GM21423 (cell line): ENCODE measurements around the gene ARHGEF11.
"Not testable (repeated sequence)": the region's sequence is repeated elsewhere in the genome, so short reads cannot be mapped to it uniquely, and the experiment has no call there.

Experiments
- ATAC-seq: cut with Tn5 transposase; IDR thresholded peaks from one replicate; pipeline ENCODE4 v1.9.1; 2021; ENCODE audit warnings: mild to moderate bottlenecking, moderate library complexity; ENCODE audit not compliant: unreplicated experiment

ARHGEF11 gene

DNA sequence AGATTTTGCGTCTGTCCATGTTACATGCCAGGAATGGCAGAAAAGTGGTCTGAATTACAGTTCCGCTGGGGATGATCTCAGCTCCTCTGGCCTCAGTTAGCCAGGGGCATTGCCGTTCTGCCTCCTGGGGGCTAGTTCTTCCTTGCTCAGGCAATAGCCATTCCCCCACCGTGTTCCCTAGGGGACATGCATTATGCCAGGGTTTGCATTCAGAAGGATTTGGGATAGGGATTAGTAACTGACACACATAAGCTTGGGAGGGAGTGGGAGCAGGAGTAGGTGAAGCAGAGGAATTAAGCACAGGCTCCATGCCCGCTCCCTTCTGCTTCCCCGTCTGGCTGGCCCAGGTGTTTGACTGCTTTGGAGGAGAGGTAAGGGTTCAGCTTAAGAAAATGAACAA lies 112.4 kb downstream of the ARHGEF11 start:
- no peak for ATAC-seq

DNA sequence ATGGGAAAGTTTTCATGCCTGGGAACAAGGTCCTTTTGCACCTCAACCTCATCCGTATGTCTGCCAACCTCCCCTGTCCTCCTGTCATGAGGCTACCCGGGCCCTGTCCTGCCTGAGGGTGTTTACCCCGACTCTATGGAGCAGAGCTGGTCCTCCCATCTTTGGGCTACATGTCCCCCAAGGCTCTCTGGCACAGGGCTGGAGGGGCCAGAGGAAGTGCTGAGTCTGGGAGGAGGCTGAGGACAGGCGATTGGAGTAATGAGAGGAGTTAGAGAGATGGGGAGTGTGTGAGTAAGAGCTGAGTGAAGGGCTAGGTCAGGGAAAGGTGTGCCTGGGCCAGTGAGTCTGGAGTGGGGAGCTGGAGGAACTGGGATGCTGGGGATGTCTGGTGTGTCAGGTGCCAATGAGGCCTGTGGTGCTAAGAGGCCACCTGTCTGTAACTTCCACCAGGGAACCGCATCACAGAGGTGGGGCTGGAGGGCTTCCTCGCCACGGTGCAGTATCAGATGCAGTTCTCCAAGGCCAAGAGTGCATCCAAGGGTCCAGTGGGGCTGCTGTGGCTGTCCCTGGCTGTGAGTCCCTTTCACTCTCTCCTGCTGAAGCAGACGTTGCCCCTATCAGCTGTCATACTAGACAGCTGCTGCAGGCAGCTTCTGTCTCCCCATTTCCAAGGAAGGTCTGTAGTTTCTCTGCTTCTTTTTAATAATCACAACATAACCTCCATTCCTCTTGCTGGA lies 113.4 kb downstream of the ARHGEF11 start:
- no peak for ATAC-seq

DNA sequence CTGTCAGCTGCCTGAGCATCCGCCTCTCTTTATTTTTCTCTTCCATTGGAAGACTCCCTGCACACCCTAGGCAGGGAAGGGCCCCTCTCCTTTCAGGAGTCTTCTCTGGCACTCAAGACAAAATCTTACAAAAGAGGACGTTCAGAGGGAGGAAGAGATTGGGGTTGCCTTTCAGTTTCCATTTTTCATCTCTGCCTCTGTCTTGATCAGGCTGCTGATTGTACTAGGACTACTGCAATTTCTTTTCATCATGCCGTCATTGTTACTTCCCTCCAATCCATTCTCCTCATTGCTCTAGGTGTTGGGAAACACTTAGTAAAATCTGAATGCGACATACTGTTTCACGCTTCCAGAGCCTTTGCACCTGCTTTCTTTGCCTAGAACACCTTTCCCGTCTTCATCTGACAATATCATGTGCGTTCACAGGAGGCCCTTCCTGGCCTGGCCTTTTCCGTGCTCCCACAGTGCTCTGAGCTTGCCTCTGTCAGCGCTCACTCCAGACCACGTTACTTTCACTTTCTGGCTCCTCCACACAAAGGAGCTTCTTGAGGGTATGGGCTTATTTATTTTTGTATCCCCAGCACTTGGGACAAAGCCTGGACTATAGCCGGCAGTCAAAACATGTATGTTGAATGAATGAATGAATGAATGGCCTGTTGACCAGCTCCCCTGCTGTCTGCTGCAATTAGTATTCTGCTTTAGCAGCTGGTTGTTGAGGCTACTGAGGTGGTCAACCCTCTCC lies 114.2 kb downstream of the ARHGEF11 start:
- no peak for ATAC-seq

DNA sequence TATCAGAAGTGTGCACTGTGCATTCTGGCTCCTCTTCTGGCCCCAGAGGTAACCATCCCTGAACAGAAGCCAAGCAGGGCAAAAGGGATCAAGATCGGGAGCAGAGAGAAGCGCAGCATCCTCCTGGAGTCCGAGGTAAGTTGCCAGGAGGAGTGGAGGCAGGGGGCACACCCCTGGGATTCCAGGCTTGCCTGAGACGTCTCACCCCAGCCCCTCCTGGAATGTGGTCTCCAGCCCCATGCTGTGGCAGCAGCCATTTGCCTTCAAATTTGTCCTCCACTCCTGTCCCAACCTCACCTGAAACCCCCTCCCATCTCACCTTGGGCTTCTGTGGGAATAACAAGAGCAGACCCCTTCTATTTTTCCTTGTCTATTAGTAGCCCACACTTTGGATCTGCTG lies 115.1 kb downstream of the ARHGEF11 start:
- ATAC-seq: no peak

DNA sequence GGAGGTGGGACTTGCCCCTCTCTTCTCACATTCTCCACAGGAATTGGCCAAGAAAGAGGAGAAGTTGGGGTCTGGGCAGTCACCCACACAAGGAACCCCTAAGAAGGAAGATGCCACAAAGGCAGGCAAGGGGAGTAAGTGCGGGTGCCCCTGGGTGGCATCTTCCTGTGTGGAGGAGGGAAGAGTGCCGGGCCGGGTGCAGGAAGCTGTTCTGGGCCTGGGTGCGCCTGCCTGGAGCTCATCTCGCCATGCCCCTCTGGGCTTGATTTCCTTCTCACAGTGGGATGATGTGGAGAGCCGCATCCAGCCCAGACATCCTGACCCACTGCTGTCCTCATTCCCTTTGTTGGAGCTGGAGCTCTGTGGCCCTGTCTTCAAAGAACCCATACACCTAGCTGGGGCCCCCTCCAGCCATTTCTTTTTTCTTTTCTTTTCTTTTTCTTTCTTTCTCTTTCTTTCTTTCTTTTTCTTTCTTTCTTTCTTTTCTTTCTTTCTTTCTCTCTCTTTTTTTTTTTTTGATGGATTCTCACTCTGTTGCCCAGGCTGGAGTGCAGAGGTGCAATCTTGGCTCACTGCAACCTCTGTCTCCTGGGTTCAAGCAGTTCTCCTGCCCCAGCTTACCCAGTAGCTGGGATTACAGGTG lies 115.8 kb downstream of the ARHGEF11 start:
- no peak for ATAC-seq

DNA sequence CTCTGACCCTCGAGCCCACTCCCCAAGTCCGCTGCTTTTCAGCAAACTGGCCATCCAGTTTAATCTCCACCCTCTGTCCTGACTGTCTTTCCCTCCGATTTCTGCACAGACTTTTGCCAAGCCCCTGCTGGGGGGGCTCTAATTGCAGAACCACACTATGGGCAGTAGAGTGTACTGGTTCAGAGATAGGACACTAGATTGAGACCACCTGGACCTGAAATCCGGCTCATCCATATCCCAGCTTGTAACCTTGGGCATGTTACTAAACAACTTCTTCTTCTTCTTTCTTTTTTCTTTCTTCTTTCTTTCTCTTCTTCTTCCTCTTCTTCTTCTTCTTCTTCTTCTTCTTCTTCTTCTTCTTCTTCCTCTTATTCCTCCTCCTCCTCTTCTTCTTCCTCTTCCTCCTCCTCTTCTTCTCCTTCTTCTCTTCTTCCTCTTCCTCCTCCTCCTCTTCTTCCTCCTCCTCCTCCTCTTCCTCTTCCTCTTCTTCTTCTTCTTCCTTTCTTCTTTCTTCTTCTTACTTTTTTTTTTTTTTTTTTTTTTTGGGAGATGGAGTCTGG lies 117.4 kb downstream of the ARHGEF11 start:
- ATAC-seq: no peak

DNA sequence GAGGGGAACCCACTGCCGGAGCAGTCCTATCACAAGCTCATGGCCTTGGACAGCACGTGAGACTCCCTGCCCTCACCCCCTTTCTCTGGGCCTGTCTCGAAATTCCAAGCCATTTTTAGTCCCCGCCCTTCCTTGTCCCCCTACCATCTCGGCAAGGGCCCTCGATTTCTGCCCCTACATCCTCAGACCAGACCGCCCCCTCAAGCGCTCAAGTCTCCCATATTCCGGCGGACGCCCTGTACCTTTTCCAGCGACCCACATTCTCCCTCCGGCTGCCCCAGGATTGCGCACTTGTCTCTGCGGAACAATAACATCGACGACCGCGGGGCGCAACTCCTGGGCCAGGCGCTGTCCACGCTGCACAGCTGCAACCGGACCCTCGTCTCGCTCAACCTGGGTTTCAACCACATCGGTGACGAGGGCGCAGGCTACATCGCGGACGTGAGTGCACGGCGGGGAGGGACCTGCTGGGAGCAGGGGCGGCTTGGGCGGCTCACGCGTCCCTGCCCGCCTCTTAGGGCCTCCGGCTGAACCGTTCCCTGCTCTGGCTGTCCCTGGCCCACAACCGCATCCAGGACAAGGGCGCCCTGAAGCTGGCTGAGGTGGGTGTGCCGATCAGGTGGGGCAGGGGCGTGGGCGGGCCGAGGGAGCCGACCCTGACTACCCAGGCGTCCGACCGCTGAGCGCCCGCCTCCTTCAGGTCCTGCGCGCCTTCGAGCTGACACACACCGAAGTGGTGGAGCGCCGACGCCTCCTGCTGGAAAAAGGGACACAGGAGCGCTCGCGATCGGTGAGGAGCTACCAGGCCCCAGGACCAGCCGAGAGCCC lies 118.1 kb downstream of the ARHGEF11 start:
- ATAC-seq: no peak

DNA sequence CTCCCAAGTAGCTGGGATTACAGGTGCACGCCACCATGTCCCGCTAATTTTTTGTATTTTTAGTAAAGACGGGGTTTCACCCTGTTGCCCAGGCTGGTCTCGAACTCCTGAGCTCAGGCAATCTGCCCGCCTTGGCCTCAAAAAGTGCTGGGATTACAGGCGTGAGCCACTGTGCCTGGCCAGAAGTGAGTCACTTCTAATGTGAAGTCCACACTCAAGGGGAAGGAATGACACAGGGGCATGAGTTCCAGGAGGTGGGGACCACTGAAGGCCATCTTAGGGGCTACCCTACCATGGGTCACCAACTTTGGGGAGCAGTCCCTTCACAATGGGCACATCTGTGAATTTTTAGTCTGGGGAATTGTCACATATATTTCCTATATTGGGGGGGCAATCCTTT lies 118.8 kb downstream of the ARHGEF11 start:
- not testable (repeated sequence) for ATAC-seq

- ATAC-seq: no peak
These were observed 119.4 kb downstream of the ARHGEF11 start for GRCh38 chr1:156926175-156926574.

DNA sequence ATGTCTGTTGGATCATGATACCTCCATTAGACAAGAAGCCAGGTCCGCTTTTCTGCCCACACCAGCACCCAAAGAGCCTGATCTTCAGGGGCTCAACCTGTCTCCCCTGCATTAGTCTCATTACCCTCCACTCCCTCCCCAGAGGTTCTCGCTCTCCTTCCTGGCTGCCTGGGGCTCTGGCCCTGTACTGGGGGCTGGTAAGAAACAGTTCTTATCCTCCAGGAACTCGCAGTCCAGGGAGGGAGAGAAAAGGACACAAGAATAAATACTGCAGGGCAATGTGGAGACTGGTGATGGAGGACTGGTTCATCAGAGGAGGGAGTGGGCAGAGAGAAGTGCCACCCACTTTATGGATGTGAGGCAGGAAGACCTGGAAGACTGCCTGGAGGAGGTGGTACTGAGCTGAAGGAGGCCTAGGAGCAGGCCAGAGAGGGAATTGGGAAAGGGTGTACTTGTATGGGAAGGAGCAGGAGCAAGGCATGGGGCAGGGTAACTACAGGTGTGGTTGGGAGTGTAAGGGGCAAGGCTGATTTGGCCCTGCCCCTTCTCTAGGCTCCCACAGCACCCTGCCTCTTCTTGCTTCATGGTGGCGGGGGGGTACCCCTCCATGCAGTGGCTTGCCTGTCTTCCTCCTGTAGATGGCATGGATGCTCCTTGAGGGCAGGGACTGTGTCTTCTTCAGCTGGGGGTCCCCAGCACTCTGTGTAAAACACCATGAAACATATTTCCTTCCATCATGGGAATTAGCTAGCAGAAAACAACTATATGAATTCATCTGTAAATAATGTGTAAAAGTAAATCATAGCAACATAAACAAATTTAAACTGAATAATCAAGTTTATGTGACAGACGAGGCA lies 120.2 kb downstream of the ARHGEF11 start:
- ATAC-seq: no peak

DNA sequence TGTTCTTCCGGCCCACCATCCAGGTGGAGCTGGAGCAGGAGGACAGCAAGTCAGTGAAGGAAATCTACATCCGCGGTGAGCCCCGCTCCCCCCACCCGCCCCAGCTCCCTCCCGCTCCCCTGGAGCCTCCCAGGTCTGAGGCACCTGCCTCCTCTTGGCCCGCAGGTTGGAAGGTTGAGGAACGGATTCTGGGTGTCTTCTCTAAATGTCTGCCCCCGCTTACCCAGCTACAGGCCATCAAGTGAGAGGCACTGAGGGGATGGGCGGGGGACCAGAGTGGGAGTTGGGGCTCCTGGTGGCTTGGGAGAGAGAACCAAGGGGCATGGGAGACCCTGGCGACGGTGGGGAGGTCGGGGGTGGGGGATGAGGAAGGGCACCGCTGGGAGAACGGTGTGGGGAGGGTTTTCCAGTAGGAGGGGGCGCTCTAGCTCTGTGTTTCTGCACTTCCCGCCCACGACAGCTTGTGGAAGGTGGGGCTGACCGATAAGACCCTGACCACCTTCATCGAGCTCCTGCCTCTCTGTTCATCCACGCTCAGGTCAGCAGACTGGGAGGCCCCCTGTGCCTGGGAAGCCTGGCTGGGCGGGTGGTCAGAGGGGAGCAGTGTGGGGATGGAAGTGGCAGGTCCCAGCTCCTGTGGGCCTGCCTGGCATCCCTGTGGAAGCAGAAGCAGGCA lies 120.9 kb downstream of the ARHGEF11 start:
- no peak for ATAC-seq

GRCh38 chr1:156923670-156924477 lies 121.7 kb downstream of the ARHGEF11 start:
- ATAC-seq: no peak

- ATAC-seq: no peak
These were observed 122.4 kb downstream of the ARHGEF11 start for GRCh38 chr1:156922986-156923669.

GRCh38 chr1:156921053-156921529 lies 124.5 kb downstream of the ARHGEF11 start:
- no peak for ATAC-seq

DNA sequence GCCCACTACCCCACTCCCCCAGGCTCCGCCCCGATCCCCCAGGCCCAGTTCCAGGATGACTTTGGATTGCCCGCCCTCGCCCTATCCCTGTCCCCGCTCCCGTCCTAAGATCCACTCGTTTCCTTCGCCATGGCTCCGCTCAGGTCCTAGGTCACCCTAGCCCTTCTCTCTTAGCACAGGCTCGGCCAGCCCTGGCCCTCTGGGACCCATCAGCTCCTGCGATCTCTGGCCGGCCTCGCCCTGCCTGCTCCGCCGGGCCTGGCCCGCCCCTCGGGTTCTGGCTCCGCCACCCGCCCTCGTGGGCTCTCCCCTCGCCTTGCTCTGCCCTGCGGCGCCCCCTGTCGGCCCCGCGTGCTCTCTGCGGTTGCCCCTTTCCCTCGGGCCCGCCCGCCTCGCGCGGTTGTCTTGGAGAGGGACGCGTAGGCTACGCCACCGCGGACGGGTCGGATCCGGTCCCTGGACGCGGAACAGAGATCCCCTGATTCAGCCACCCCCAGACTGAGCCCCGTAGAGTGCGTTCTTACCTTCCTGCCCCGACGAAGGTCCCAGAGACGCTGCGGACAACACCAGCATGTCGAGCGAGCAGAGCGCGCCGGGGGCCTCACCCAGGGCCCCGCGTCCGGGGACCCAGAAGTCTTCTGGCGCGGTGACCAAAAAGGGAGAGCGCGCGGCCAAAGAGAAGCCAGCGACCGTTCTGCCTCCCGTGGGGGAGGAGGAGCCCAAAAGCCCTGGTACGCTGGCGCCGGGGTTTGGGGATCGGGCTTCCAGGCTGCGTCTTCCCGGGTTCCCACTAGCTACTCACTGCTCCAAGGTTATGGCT lies 125.1 kb downstream of the ARHGEF11 start, which contains the start of gene LRRC71:
LRRC71 (plus strand) TSS at position 400 of the 820 bp plus-strand sequence; CDS start at position 572, 172 bp downstream.
- ATAC-seq: no peak

DNA sequence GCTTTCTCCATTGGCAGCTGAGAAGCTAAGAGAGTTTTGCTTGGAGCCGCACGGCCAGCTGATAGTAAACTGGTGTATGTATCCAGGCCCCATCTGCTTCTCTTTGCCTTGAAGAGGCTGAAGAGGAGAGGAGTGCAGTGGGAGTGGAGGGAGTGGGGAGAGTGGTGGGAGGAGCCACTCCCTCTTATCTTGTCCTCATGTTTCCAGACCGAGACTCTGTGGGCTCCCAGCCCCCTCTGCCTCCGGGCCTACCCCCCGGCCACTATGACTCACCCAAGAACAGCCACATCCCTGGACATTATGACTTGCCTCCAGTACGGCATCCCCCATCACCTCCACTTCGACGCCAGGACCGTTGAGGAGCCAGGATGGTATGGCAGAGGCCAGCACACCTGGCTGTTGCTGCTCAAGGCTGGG lies 131.1 kb downstream of the ARHGEF11 start:
- no peak for ATAC-seq
